ENCODE results near the gene VANGL1.

Gene VANGL1

GRCh38 chr1:115661157-115661556, 19.4 kb downstream of the VANGL1 start:
- H3K36me3 ChIP-seq = peaks cover 26 to 53% (median 49%) of the 10 kb centered on the region in 3 donors
- no peaks in the 10 kb centered on the region for H3K9me3 ChIP-seq
- no peak overlapping the region for H3K4me3 ChIP-seq
- H3K4me1 ChIP-seq = peaks cover 0 to 10% (median 1%) of the 10 kb centered on the region in 4 donors
- TF ChIP-seq, protein P1, sequence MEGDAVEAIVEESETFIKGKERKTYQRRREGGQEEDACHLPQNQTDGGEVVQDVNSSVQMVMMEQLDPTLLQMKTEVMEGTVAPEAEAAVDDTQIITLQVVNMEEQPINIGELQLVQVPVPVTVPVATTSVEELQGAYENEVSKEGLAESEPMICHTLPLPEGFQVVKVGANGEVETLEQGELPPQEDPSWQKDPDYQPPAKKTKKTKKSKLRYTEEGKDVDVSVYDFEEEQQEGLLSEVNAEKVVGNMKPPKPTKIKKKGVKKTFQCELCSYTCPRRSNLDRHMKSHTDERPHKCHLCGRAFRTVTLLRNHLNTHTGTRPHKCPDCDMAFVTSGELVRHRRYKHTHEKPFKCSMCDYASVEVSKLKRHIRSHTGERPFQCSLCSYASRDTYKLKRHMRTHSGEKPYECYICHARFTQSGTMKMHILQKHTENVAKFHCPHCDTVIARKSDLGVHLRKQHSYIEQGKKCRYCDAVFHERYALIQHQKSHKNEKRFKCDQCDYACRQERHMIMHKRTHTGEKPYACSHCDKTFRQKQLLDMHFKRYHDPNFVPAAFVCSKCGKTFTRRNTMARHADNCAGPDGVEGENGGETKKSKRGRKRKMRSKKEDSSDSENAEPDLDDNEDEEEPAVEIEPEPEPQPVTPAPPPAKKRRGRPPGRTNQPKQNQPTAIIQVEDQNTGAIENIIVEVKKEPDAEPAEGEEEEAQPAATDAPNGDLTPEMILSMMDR (IDR thresholded peaks at IDR 0.05) = no peak
- DNase-seq = no peak
- intact Hi-C loops (cut with DNase I; ENCODE audit: low total_unique reads) = no loop called here
- H3K27me3 ChIP-seq = no peaks in the 10 kb centered on the region
- no peak overlapping the region for H3K27ac ChIP-seq

DNA sequence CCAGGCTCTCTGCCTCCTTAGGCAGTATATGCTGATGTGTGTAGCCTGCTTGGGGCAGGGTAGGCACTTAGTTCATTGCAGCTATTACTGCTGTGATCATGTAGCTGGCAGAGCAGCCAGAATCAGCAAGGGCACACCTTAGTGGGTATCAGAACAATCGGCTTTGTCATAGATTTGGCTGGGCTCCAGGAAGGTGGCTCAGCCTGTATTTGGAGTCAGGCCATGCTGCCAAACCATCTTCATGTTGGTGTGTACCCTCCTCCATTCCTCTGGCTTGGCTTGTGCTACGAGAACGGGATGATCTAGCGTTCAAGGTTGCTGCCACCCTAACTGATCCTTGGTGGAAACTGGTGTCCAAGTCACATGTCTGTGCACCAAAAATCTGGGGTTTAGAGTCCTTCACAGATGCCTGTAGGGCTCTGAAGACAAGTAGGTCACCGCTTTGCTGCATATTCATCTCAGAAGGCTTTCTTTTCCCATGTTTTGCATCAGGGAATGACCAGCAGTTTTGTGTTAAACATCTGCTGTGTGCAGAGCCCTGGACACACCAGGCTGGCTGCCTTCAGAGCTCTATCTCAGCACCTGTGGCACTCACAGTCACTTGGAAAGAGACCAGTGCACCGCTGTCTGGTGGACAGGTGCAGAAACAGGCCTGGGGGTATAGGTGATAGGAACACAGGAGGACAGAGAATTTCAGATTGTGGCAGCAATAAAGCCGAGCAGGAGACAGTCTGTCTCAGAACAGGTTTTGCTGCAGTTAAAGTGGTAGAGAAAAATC, 23.7 kb downstream of the VANGL1 start:
- Histone ChIP-seq H3K9me3 (peaks cover 0 to 6% (median 0%) of the 10 kb centered on the region in 3 donors), H3K27me3 (no peaks in the 10 kb centered on the region), H3K4me1 (peaks cover 0 to 16% (median 11%) of the 10 kb centered on the region in 4 donors), H3K36me3 (peaks cover 31 to 54% (median 44%) of the 10 kb centered on the region in 3 donors), H3K4me3 (no peak overlapping the region), H3K27ac (no peak overlapping the region)
- no peak for DNase-seq
- TF ChIP-seq, protein P1 (IDR thresholded peaks at IDR 0.05) = no peak
- intact Hi-C loops (cut with DNase I; ENCODE audit: low total_unique reads) = no loop called here

DNA sequence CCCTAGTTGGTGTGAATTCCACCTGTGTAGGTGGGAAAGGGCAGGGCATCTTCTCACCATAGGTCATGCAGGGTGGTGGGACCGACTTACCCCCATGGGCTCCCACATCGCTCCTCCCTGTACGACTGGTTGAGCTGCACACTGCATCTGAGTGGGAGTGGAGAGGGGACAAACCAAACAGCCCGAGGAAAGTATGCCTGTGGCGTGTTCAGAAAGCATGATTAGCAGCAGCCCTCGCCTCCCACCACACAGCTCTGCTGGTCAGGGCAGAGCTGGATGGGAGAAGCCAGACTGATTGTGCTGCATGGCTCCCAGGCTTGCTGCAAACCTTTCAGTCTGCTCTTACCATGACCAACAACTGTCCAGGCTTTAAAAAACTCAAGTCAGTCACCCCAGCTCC, 24.4 kb downstream of the VANGL1 start:
- intact Hi-C loops (cut with DNase I; ENCODE audit: low total_unique reads) = no loop called here
- peak overlapping the region; percentile 10 to 32 for H3K27ac ChIP-seq
- TF ChIP-seq, protein P1 (IDR thresholded peaks at IDR 0.05) = no peak

GRCh38 chr1:115666702-115667101, 24.9 kb downstream of the VANGL1 start:
- TF ChIP-seq, protein P1 (IDR thresholded peaks at IDR 0.05) = no peak
- Histone ChIP-seq H3K4me3 (no peak overlapping the region), H3K9me3 (peaks cover 0 to 6% (median 0%) of the 10 kb centered on the region in 3 donors), H3K4me1 (peaks cover 0 to 16% (median 11%) of the 10 kb centered on the region in 4 donors), H3K36me3 (peaks cover 31 to 49% (median 44%) of the 10 kb centered on the region in 3 donors), H3K27ac (peak overlapping the region; percentile 10 to 32), H3K27me3 (no peaks in the 10 kb centered on the region)
- intact Hi-C loops (cut with DNase I; ENCODE audit: low total_unique reads) = no loop called here
- peak in 1 of 2 donors; percentile 71 for DNase-seq

More for the DNA sequence above, 24.4 kb downstream of the VANGL1 start:
- no peak for DNase-seq
- peaks cover 31 to 49% (median 43%) of the 10 kb centered on the region in 3 donors for H3K36me3 ChIP-seq
- H3K27me3 ChIP-seq = no peaks in the 10 kb centered on the region
- peaks cover 0 to 16% (median 11%) of the 10 kb centered on the region in 4 donors for H3K4me1 ChIP-seq
- no peak overlapping the region for H3K4me3 ChIP-seq
- peaks cover 0 to 6% (median 0%) of the 10 kb centered on the region in 3 donors for H3K9me3 ChIP-seq

GRCh38 chr1:115668579-115668978, 26.8 kb downstream of the VANGL1 start:
- Histone ChIP-seq H3K27ac (no peak overlapping the region), H3K4me3 (no peak overlapping the region), H3K27me3 (no peaks in the 10 kb centered on the region), H3K9me3 (peaks cover 0 to 6% (median 0%) of the 10 kb centered on the region in 3 donors), H3K36me3 (peaks cover 23 to 42% (median 36%) of the 10 kb centered on the region in 3 donors), H3K4me1 (peaks cover 0 to 16% (median 11%) of the 10 kb centered on the region in 4 donors)
- intact Hi-C loops (cut with DNase I; ENCODE audit: low total_unique reads) = no loop called here
- TF ChIP-seq, protein P1 (IDR thresholded peaks at IDR 0.05) = no peak
- no peak for DNase-seq
